ENCODE measurements around the gene ZBTB45. TPM values are rescaled to one million over a fixed set of nuclear protein-coding genes. Genes with fewer than 3 reads are reported as not detected.

Gene ZBTB45
- total and polyA plus RNA-seq, 2 donors (not counting 3 experiments of a cell fraction or from before 2014, with no cell fraction given): 17.8 to 21.8 TPM

GRCh38 chr19:58513213-58513693 lies 6.4 kb downstream of the ZBTB45 start:
- Histone ChIP-seq H3K4me2 (ENCODE audit: insufficient read depth, low read length) (no peak overlapping the region), H3K27me3 (ENCODE audit: control insufficient read depth in 2 of 2, insufficient read depth in 2 of 2, low read length in 2 of 2) (no peaks in the 10 kb centered on the region), H4K20me1 (replicated peaks; ENCODE audit: control insufficient read depth, extremely low read depth, insufficient read depth, low read length) (no peaks in the 10 kb centered on the region), H3K4me3 (replicated peaks in 1 of 3; ENCODE audit: insufficient read depth in 1 of 3, low read depth in 1 of 3, low read length in 3 of 3) (no peak overlapping the region), H3K9ac (replicated peaks; ENCODE audit: extremely low read depth, insufficient read depth, low read length) (no peak overlapping the region), H2AFZ (ENCODE audit: low read depth, low read length) (no peak overlapping the region), H3K9me1 (replicated peaks; ENCODE audit: control insufficient read depth, extremely low read depth, insufficient read depth, low read length) (no peaks in the 10 kb centered on the region), H3K79me2 (ENCODE audit: control insufficient read depth, insufficient read depth, low read length) (peaks cover 27% of the 10 kb centered on the region), H3K36me3 (ENCODE audit: control insufficient read depth in 2 of 2, extremely low read depth in 1 of 2, insufficient read depth in 2 of 2, low read length in 2 of 2) (peaks cover 0 to 11% of the 10 kb centered on the region in 2 experiments), H3K4me1 (ENCODE audit: control insufficient read depth, extremely low read depth, insufficient read depth, low read length) (peaks cover 7% of the 10 kb centered on the region), H3K9me3 (replicated peaks; ENCODE audit: control insufficient read depth, insufficient read depth, low read length) (no peaks in the 10 kb centered on the region), H3K27ac (ENCODE audit: insufficient read depth, low read depth, low read length) (no peak overlapping the region)
- no TSS peak for BruUV-seq (replicated peaks)
- TF ChIP-seq EZH2 (IDR thresholded peaks at IDR 0.05; ENCODE audit: borderline replicate concordance, low read depth, low read length, severe bottlenecking) (no peak), JUN (IDR thresholded peaks at IDR 0.05; ENCODE audit: borderline replicate concordance, insufficient read depth, insufficient read length, low read depth) (no peak), POLR2A (IDR thresholded peaks at IDR 0.05; ENCODE audit: low read depth, low read length) (no peak), CTCF (IDR thresholded peaks at IDR 0.05; ENCODE audit: extremely low read depth in 1 of 2, insufficient read depth in 1 of 2, low read depth in 1 of 2, low read length in 2 of 2) (no peak), GATA2 (IDR thresholded peaks at IDR 0.05; ENCODE audit: insufficient read depth, insufficient read length, low read depth, low read length) (no peak), FOS (IDR thresholded peaks at IDR 0.05; ENCODE audit: borderline replicate concordance, insufficient read depth, low read length) (no peak), MYC (IDR thresholded peaks at IDR 0.05; ENCODE audit: low read depth, low read length) (no peak), POLR2AphosphoS5 (IDR thresholded peaks at IDR 0.05; ENCODE audit: insufficient read depth, low read depth, low read length) (no peak)
- TF ChIP-seq, protein P1, sequence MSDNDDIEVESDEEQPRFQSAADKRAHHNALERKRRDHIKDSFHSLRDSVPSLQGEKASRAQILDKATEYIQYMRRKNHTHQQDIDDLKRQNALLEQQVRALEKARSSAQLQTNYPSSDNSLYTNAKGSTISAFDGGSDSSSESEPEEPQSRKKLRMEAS (IDR thresholded peaks at IDR 0.05; ENCODE audit: insufficient read depth, insufficient read length): no peak
- dilution Hi-C loops (cut with MboI; ENCODE audit: extremely low pct_ligation_motif_present, low sequenced_read_pairs) (no loop called here), intact Hi-C loops (cut with micrococcal nuclease) (no loop called here)
- DNase-seq (ENCODE audit: low read depth, low spot score): no peak
- FAIRE-seq: no peak
- ChIA-PET CTCF (interaction anchor here (0.9 to 2.7 kb wide), 16 partner anchors 10 to 150 kb away, joined by 3 to 42 read pairs (median 5); partner anchors contain the start of genes CHMP2A, TRIM28, UBE2M and ZNF497), POLR2A (interaction anchor here (0.8 to 1.6 kb wide), 3 partner anchors 31 to 62 kb away, joined by 4 to 6 read pairs (median 4); partner anchors contain the start of genes CHMP2A and TRIM28)
